Peyer's patch (tissue), 4 donors: ENCODE data around the gene ATG4B. TPM values are rescaled to one million over a fixed set of nuclear protein-coding genes. Genes with fewer than 3 reads are reported as not detected.
"Not testable (repeated sequence)": the region's sequence is repeated elsewhere in the genome, so short reads cannot be mapped to it uniquely, and the experiment has no call there.

Experiments used
- DNase-seq, 3 donors: peaks; one replicate each; pipeline ENCODE4 v3.0.0-alpha.2; 2017 to 2019
- H3K27ac ChIP-seq, 4 donors: fragments of 200-600 bp; sonication (generic); one replicate each; pipeline ENCODE4 v1.5.1; 2016 to 2019
- H3K27me3 ChIP-seq, 2 donors: fragments of 200-600 bp; sonication (generic); one replicate each; pipeline ENCODE4 v1.5.1; 2019
- H3K36me3 ChIP-seq, 3 donors: fragments of 200-600 bp; sonication (generic); one replicate each; pipeline ENCODE4 v1.5.1; 2016 to 2019
- H3K4me1 ChIP-seq, 4 donors: fragments of 200-600 bp; sonication (generic); one replicate each; pipeline ENCODE4 v1.5.1; 2016 to 2019
- H3K4me3 ChIP-seq, 4 donors: fragments of 200-600 bp; sonication (generic); 1 replicate in 3 of 4; 2 replicates in 1 of 4; pipeline ENCODE4 v1.5.1; 2016 to 2019; ENCODE audit warnings: mild to moderate bottlenecking in 1 of 4
- H3K9me3 ChIP-seq, 4 donors: fragments of 200-600 bp; sonication (generic); one replicate each; pipeline ENCODE4 v1.5.1; 2016 to 2019; ENCODE audit warnings: mild to moderate bottlenecking in 1 of 4
- POLR2A ChIP-seq, 2 donors: fragments of 450-650 bp; IDR thresholded peaks; one replicate each; pipeline ENCODE4 v1.5.1; 2017; ENCODE audit warnings: antibody characterized with exemption in 2 of 2, mild to moderate bottlenecking in 2 of 2, moderate library complexity in 2 of 2
- total RNA-seq, 4 donors: library from RNA; depleted of rRNA; stranded (reverse); fragments of >200 nt; gene quantifications; one replicate each; pipeline ENCODE4 v1.1.0, GENCODE V29; 2016
- TF ChIP-seq, protein P1 (sequence below), 6 experiments: fragments of 450-650 bp in 4 of 6; fragments of 200-600 bp in 2 of 6; sonication (generic) in 1 of 6; IDR thresholded peaks; one replicate each; pipeline ENCODE4 v1.5.1; 2017 to 2019; ENCODE audit warnings: antibody characterized with exemption in 6 of 6, mild to moderate bottlenecking in 3 of 6, moderate library complexity in 1 of 6

ATG4B gene
- 100 to 1,000 TPM; 133 to 272 (median 259) TPM for total RNA-seq

- Histone ChIP-seq H3K4me1 (peaks cover 0 to 42% (median 6%) of the 10 kb centered on the region in 4 donors), H3K9me3 (no peaks in the 10 kb centered on the region), H3K27me3 (no peaks in the 10 kb centered on the region), H3K4me3 (peak within 1 kb of the TSS; percentile 85 to 99 (median 98)), H3K27ac (peak within 1 kb of the TSS; percentile 97 to 99 (median 98)), H3K36me3 (peaks cover 0 to 26% (median 0%) of the 10 kb centered on the region in 3 donors)
- TF ChIP-seq, protein P1, sequence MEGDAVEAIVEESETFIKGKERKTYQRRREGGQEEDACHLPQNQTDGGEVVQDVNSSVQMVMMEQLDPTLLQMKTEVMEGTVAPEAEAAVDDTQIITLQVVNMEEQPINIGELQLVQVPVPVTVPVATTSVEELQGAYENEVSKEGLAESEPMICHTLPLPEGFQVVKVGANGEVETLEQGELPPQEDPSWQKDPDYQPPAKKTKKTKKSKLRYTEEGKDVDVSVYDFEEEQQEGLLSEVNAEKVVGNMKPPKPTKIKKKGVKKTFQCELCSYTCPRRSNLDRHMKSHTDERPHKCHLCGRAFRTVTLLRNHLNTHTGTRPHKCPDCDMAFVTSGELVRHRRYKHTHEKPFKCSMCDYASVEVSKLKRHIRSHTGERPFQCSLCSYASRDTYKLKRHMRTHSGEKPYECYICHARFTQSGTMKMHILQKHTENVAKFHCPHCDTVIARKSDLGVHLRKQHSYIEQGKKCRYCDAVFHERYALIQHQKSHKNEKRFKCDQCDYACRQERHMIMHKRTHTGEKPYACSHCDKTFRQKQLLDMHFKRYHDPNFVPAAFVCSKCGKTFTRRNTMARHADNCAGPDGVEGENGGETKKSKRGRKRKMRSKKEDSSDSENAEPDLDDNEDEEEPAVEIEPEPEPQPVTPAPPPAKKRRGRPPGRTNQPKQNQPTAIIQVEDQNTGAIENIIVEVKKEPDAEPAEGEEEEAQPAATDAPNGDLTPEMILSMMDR (IDR thresholded peaks at IDR 0.05), result peak in 1 of 6 experiments; percentile 25
- peak; percentile 48 to 61 for TF ChIP-seq POLR2A (IDR thresholded peaks at IDR 0.05)
- peak; percentile 78 to 91 (median 91) for DNase-seq
Measured at GRCh38 chr2:241637018-241637794, at the start of gene ATG4B, which contains the start of gene THAP4. Gene ATG4B, plus strand, starts transcription at chr2:241637693. Its CDS starts 22 bp downstream, at chr2:241637715. Gene THAP4, minus strand, starts transcription at chr2:241637158. Its CDS starts 141 bp downstream, at chr2:241637017.

DNA sequence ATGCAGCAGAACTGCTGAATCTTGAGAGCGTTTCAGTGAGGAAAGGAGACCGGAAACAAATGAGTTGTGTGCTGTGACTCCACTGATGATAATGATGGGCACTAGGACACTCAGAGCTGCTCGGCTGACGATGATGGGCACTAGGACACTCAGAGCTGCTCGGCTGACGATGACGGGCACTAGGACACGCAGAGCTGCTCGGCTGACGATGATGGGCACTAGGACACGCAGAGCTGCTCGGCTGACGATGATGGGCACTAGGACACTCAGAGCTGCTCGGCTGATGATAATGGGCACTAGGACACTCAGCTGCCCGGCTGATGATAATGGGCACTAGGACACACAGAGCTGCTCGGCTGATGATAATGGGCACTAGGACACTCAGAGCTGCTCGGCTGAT, 47.6 kb upstream of the ATG4B start:
- not testable (repeated sequence) for DNase-seq
- H3K9me3 ChIP-seq, result peaks cover 0 to 13% (median 3%) of the 10 kb centered on the region in 4 donors

GRCh38 chr2:241590496-241591455, 46.7 kb upstream of the ATG4B start:
- H3K36me3 ChIP-seq, result peaks cover 0 to 73% (median 0%) of the 10 kb centered on the region in 3 donors
- not testable (repeated sequence) for H3K27me3 ChIP-seq, H3K27ac ChIP-seq, DNase-seq, H3K4me1 ChIP-seq, H3K4me3 ChIP-seq
- H3K9me3 ChIP-seq, result peaks cover 0 to 13% (median 3%) of the 10 kb centered on the region in 4 donors

More for the DNA sequence above, 47.6 kb upstream of the ATG4B start:
- not testable (repeated sequence) for H3K27ac ChIP-seq, H3K4me3 ChIP-seq, H3K4me1 ChIP-seq, H3K27me3 ChIP-seq
- H3K36me3 ChIP-seq, result peaks cover 0 to 72% (median 0%) of the 10 kb centered on the region in 3 donors

- peaks cover 0 to 6% (median under 1%) of the 10 kb centered on the region in 4 donors for H3K9me3 ChIP-seq
- peaks cover 0 to 81% (median 0%) of the 10 kb centered on the region in 3 donors for H3K36me3 ChIP-seq
- H3K4me3 ChIP-seq, result no peak overlapping the region
- no peaks in the 10 kb centered on the region for H3K27me3 ChIP-seq
- no peak for TF ChIP-seq POLR2A (IDR thresholded peaks at IDR 0.05)
- TF ChIP-seq, protein P1 (IDR thresholded peaks at IDR 0.05), result no peak
- H3K27ac ChIP-seq, result no peak overlapping the region
- H3K4me1 ChIP-seq, result no peaks in the 10 kb centered on the region
- no peak for DNase-seq
Measured at GRCh38 chr2:241592126-241592845, 45.2 kb upstream of the ATG4B start.

GRCh38 chr2:241593271-241593670, 44.2 kb upstream of the ATG4B start:
- H3K36me3 ChIP-seq, result peaks cover 0 to 78% (median 0%) of the 10 kb centered on the region in 3 donors
- no peak overlapping the region for H3K27ac ChIP-seq
- H3K4me1 ChIP-seq, result no peaks in the 10 kb centered on the region
- DNase-seq, result no peak
- H3K9me3 ChIP-seq, result no peaks in the 10 kb centered on the region
- TF ChIP-seq, protein P1 (IDR thresholded peaks at IDR 0.05), result no peak
- TF ChIP-seq POLR2A (IDR thresholded peaks at IDR 0.05), result no peak
- H3K27me3 ChIP-seq, result no peaks in the 10 kb centered on the region
- H3K4me3 ChIP-seq, result no peak overlapping the region

DNA sequence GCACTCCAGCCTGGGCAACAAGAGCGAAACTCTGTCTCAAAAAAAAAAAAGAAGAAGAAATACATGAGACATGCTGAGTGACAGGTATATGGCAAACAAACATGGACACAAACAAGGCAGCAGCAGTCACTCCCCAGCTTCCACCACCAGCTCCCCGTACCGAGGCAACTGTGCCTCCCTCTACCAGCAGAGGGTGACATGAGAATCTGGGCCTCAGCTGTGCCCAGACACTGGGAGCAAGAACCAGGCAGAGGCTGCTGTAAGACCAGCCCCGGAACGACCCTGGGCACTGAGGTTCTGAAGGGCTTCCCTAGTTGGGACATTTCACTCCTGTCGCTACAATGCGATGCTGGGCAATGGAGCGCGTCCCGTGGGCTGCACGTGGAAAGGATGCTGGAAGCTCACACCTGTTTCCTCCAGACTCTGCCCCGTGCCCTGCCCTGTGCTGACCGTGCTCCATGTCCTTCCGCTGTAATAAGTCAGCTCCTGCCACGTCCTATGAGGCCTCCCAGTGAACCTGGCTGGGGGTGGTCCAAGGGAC, 41.8 kb upstream of the ATG4B start:
- no peak overlapping the region for H3K4me3 ChIP-seq
- peaks cover 0 to 93% (median 0%) of the 10 kb centered on the region in 3 donors for H3K36me3 ChIP-seq
- no peak overlapping the region for H3K27ac ChIP-seq
- no peaks in the 10 kb centered on the region for H3K9me3 ChIP-seq
- no peaks in the 10 kb centered on the region for H3K4me1 ChIP-seq
- DNase-seq, result no peak
- TF ChIP-seq, protein P1 (IDR thresholded peaks at IDR 0.05), result no peak
- TF ChIP-seq POLR2A (IDR thresholded peaks at IDR 0.05), result no peak
- no peaks in the 10 kb centered on the region for H3K27me3 ChIP-seq
